ENCODE data around the gene MIER3.

DNA sequence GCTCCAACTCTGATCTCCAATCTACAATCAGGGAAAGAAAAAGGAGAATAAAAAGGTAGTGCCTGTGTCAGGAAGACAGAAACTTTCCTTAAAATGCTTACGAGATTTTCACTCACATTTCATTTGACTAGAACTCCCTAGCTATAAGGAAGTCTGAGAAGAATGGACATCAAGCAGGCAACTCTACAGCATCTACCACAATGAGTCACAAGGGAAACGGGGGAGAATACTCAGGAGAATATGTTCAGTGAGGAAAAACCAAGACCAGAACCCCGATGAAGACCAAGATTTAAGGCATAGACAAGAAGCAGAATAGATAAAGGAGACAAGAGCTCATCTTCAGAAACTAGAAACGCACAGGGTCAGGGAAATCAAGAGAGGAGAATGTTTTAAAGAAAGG lies 51.5 kb downstream of the MIER3 start:
- TF ChIP-seq ZNF140 (CRISPR knock-in tag; IDR thresholded peaks at IDR 0.05), result no peak
- no peak for TF ChIP-seq MAZ (CRISPR knock-in tag; conservative IDR thresholded peaks at IDR 0.05 in 1 of 2, IDR thresholded peaks at IDR 0.05 in 1 of 2)
- TF ChIP-seq FOXO4 (CRISPR knock-in tag; IDR thresholded peaks at IDR 0.05), result no peak
- TF ChIP-seq ZNF57 (CRISPR knock-in tag; IDR thresholded peaks at IDR 0.05), result no peak
- TF ChIP-seq CBX1 (IDR thresholded peaks at IDR 0.05; ENCODE audit: low read depth), result no peak
- TF ChIP-seq CBX2 (IDR thresholded peaks at IDR 0.05; ENCODE audit: insufficient read depth, low read length, poor library complexity, severe bottlenecking), result no peak
- TF ChIP-seq NCOA1 (IDR thresholded peaks at IDR 0.05; ENCODE audit: low read depth), result no peak
- TF ChIP-seq KHSRP (IDR thresholded peaks at IDR 0.05), result no peak
- no peak for TF ChIP-seq CTCF (IDR thresholded peaks at IDR 0.05 in 2 of 3, conservative IDR thresholded peaks at IDR 0.05 in 1 of 3; ENCODE audit: insufficient read depth in 2 of 3, low read depth in 1 of 3, low read length in 3 of 3)
- no peak for TF ChIP-seq HDAC1 (IDR thresholded peaks at IDR 0.05)
- no peak for TF ChIP-seq ZNF785 (CRISPR knock-in tag; IDR thresholded peaks at IDR 0.05)
